NT2/D1 (cell line): Measurements from ENCODE around the gene FRRS1L.

ENCODE experiments used
- DNase-seq: peaks from one replicate; pipeline ENCODE4 v3.0.0-alpha.2; 2011; ENCODE audit warnings: low read depth, low spot score
- H3K27me3 ChIP-seq: 2 replicates; pipeline ENCODE4 v1.6.0; 2011; ENCODE audit warnings: mild to moderate bottlenecking; ENCODE audit not compliant: insufficient read length, insufficient read depth
- H3K36me3 ChIP-seq: 2 replicates; pipeline ENCODE4 v1.6.1; 2011; ENCODE audit warnings: mild to moderate bottlenecking, low read length, mixed read lengths; ENCODE audit not compliant: insufficient read depth, insufficient read length
- H3K4me1 ChIP-seq: 2 replicates; pipeline ENCODE4 v1.5.1; 2011; ENCODE audit not compliant: insufficient read depth, insufficient read length
- H3K4me3 ChIP-seq: 2 replicates; pipeline ENCODE4 v1.5.1; 2011; ENCODE audit warnings: low read depth; ENCODE audit not compliant: insufficient read length
- H3K9ac ChIP-seq: 2 replicates; pipeline ENCODE4 v1.6.0; 2011; ENCODE audit warnings: low read depth; ENCODE audit not compliant: insufficient read length
- H3K9me3 ChIP-seq: 2 replicates; pipeline ENCODE4 v1.5.1; 2011; ENCODE audit warnings: mild to moderate bottlenecking, low read length; ENCODE audit not compliant: insufficient read depth
- SUZ12 ChIP-seq: IDR thresholded peaks from 2 replicates; pipeline ENCODE4 v1.6.1; 2011; ENCODE audit not compliant: insufficient read length, insufficient read depth; ENCODE audit errors: extremely low read depth
- YY1 ChIP-seq: IDR thresholded peaks from 2 replicates; pipeline ENCODE4 v1.6.1; 2011; ENCODE audit not compliant: insufficient read length, insufficient read depth
- ZNF274 ChIP-seq: IDR thresholded peaks from 2 replicates; pipeline ENCODE4 v1.6.1; 2011; ENCODE audit warnings: mild to moderate bottlenecking, low read depth, low read length

FRRS1L gene

GRCh38 chr9:109186857-109187520, 19.9 kb upstream of the FRRS1L start:
- Histone ChIP-seq H3K4me3 (no peak overlapping the region), H3K36me3 (no peaks in the 10 kb centered on the region), H3K9me3 (no peaks in the 10 kb centered on the region), H3K27me3 (peaks cover 3% of the 10 kb centered on the region), H3K4me1 (no peaks in the 10 kb centered on the region), H3K9ac (no peak overlapping the region)
- no peak for DNase-seq
- TF ChIP-seq YY1 (no peak), SUZ12 (no peak), ZNF274 (no peak)

- no peaks in the 10 kb centered on the region for H3K9me3 ChIP-seq
Measured at GRCh38 chr9:109182940-109183798, 16.1 kb upstream of the FRRS1L start.

GRCh38 chr9:109182550-109182939, 15.5 kb upstream of the FRRS1L start:
- no peak for TF ChIP-seq SUZ12
- TF ChIP-seq YY1: no peak
- TF ChIP-seq ZNF274: no peak
- Histone ChIP-seq H3K36me3 (no peaks in the 10 kb centered on the region), H3K27me3 (no peaks in the 10 kb centered on the region), H3K4me1 (no peaks in the 10 kb centered on the region), H3K4me3 (no peak overlapping the region), H3K9ac (no peak overlapping the region), H3K9me3 (no peaks in the 10 kb centered on the region)
- DNase-seq: no peak

More at GRCh38 chr9:109182940-109183798, 16.1 kb upstream of the FRRS1L start:
- Histone ChIP-seq H3K36me3 (no peaks in the 10 kb centered on the region), H3K4me1 (no peaks in the 10 kb centered on the region), H3K4me3 (no peak overlapping the region), H3K27me3 (no peaks in the 10 kb centered on the region), H3K9ac (no peak overlapping the region)
- no peak for DNase-seq
- TF ChIP-seq ZNF274: no peak
- TF ChIP-seq SUZ12: no peak
- TF ChIP-seq YY1: no peak

DNA sequence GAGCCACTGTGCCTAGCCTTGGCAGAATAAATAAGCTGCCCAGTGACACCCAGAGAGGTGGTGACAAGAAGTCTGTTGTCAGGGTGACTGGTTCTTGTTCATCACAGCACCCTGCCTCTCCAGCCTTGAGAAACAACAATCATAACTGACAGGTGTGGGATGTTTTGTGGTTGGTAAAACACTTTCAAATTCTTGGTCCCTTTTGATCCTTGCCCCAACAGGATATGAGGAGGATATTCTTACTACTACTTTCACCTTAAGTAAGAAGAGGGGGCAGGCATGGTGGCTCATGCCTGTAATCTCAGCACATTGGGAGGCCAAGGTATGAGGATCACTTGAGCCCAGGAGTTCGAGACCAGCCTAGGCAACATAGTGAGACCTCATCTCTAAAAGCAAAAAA, 14.2 kb upstream of the FRRS1L start:
- H3K9me3 ChIP-seq: no peaks in the 10 kb centered on the region
- no peak overlapping the region for H3K9ac ChIP-seq
- no peak overlapping the region for H3K4me3 ChIP-seq
- H3K36me3 ChIP-seq: no peaks in the 10 kb centered on the region
- no peak for DNase-seq
- H3K4me1 ChIP-seq: no peaks in the 10 kb centered on the region
- no peaks in the 10 kb centered on the region for H3K27me3 ChIP-seq
- TF ChIP-seq ZNF274 (no peak), YY1 (no peak), SUZ12 (no peak)

- TF ChIP-seq SUZ12: no peak
- no peak for TF ChIP-seq ZNF274
- TF ChIP-seq YY1: no peak
- no peaks in the 10 kb centered on the region for H3K9me3 ChIP-seq
- H3K9ac ChIP-seq: no peak overlapping the region
- no peaks in the 10 kb centered on the region for H3K4me1 ChIP-seq
- H3K36me3 ChIP-seq: no peaks in the 10 kb centered on the region
- no peak overlapping the region for H3K4me3 ChIP-seq
- no peaks in the 10 kb centered on the region for H3K27me3 ChIP-seq
- DNase-seq: no peak
Measured at GRCh38 chr9:109179801-109180523, 12.9 kb upstream of the FRRS1L start.

DNA sequence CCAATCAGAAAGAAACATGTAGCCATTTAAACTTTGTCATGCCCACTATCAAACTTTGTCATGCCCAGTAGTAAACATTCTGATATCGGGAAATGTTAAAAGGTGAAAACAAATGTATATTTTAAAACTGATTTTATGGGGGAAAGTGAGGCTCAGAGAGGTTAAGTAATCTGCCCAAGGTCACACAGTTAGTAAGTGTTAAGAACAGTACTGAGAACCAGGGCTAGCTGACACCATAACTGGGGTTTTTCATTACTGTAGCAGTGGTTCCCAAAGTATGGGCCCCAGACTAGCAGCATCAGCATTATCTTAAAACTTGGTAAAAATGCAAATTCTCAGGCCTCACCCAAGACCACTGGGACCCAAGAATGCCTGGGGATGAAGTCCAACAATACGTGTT, 9.9 kb upstream of the FRRS1L start:
- DNase-seq: no peak
- TF ChIP-seq ZNF274 (no peak), YY1 (no peak), SUZ12 (no peak)
- no peak overlapping the region for H3K4me3 ChIP-seq

DNA sequence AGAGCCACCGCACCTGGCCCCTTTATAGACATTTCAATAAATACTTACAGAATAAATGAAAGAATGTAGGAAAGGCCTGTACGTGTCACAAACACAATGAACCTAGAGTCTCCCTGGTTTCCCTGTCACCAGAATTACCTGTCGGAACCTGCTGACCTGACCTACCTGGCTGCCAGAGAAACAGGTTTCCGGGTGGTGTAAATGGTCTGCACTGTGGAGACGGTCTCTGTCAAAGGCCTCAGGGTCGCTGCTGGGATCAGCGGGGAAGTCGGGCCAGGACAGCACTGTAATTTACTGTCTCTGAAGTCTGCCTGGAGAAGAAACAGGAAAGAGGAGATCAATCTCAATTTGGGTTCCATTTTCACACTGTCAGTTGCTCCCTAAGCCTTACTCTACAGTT, 9.3 kb upstream of the FRRS1L start:
- no peak overlapping the region for H3K4me3 ChIP-seq
- no peaks in the 10 kb centered on the region for H3K9me3 ChIP-seq
- H3K36me3 ChIP-seq: no peaks in the 10 kb centered on the region
- no peak for DNase-seq
- TF ChIP-seq YY1: no peak
- no peak for TF ChIP-seq ZNF274
- no peak for TF ChIP-seq SUZ12
- no peak overlapping the region for H3K9ac ChIP-seq
- no peaks in the 10 kb centered on the region for H3K4me1 ChIP-seq
- H3K27me3 ChIP-seq: no peaks in the 10 kb centered on the region

More for the DNA sequence above, 9.9 kb upstream of the FRRS1L start:
- H3K4me1 ChIP-seq: no peaks in the 10 kb centered on the region
- no peaks in the 10 kb centered on the region for H3K9me3 ChIP-seq
- H3K27me3 ChIP-seq: no peaks in the 10 kb centered on the region
- no peaks in the 10 kb centered on the region for H3K36me3 ChIP-seq
- H3K9ac ChIP-seq: no peak overlapping the region
